ENCODE results near the gene CD1C.
"Not testable (repeated sequence)": the region's sequence is repeated elsewhere in the genome, so short reads cannot be mapped to it uniquely, and the experiment has no call there.

CD1C gene

DNA sequence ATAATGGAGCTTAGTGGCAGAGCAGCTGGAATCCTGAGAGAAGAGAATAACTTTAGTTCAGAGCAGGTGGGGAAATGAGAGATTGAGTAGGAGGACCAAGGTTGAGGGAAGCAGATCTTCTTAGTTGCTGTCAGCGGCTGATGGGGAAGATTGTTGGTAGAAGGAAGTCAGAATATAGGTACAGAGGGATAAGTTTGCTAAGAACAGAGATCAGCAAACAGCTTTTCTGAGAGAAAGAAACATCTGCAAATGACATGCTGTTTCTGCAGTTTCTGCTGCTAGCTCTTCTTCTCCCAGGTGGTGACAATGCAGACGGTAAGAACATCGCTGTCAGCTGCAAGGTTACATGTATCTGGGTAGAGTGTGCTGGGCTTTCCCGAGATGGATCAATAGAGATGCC lies at the start of gene CD1C:
Gene CD1C, plus strand, starts transcription at position 113 of the 400 bp plus-strand sequence. Its CDS starts 142 bp downstream, at position 255.
- DNase-seq, result no peak

DNA sequence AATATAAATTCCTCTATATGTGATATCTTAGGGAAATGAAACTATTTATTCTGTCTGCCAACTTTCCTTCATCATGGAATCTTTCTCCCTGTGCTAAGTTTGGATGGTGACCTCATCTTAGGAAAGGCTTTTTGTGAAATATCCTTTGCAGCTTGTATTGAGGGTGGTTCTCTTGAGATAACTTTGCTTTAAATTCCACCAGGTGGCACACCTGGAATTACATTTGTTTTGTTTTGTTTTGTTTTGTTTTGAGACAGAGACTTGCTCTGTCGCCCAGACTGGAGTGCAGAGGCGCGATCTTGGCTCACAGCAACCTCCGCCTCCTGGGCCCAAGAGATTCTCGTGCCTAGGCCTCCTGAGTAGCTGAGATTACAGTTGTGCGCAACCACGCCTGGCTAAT lies 43.1 kb upstream of the CD1C start:
- no peak for DNase-seq

DNA sequence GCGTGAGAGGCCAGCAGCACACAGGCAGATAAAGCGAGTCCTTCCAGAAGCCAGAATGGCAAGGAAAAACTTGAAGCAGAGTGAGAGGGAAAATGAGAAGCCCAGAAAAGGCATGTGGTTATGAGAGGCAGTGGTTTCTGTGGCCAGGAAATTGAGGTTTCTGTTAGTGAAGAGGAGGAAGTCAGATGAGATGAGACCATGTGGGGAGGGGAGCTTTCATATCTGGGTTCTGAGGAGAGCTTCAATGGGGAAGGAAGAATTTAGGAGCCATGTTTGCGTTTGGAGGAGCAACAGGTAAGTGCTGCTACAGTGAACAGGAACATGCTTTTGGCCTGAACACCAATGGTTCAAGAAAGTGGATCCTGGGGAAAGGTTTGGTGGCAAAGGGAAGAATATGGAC lies 41.6 kb upstream of the CD1C start:
- peak; percentile 74 for DNase-seq

GRCh38 chr1:158248771-158249170 lies 41.0 kb upstream of the CD1C start:
- peak; percentile 34 for DNase-seq

GRCh38 chr1:158249646-158250045 lies 40.1 kb upstream of the CD1C start:
- DNase-seq, result no peak

- no peak for DNase-seq
These were observed 38.6 kb upstream of the CD1C start for GRCh38 chr1:158251163-158251562.

DNA sequence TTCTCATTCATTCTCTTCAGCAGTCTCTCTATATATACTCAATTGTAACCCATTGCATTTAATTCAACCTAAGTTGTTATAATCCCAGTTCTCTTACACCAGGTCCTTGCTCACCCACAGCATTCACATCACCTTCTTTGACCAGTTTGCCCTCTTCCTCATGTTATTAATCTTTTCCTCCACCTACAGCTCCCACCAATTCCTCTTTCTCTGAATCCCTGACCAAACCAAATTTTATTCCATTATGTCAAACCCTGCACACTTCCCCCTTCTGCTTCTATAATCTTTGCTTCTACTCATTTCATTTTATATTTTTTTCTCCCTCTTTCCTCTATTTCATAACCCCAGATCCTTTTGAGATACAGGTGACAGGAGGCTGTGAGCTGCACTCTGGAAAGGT lies 34.1 kb upstream of the CD1C start:
- no peak for DNase-seq

GRCh38 chr1:158256747-158257146 lies 33.0 kb upstream of the CD1C start:
- DNase-seq, result not testable (repeated sequence)

DNA sequence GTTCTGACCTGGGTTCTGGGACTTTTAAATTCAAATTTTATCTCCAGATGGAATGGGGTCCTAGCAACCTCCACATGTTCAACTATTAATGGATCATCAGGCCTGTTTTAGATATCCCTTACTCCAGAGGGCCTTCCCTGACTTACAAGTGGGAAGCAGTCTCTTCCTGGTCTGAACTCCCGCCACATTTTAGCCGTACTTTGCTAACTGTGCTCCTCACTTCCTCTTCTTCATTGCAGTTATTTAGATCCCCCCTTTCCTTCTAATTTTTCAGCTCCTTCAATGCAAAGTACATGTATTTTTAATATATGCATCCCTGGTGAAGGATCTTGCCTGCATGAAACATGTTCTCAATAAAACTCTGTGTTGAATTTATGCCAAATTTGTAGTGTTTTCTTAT lies 31.8 kb upstream of the CD1C start:
- no peak for DNase-seq

DNA sequence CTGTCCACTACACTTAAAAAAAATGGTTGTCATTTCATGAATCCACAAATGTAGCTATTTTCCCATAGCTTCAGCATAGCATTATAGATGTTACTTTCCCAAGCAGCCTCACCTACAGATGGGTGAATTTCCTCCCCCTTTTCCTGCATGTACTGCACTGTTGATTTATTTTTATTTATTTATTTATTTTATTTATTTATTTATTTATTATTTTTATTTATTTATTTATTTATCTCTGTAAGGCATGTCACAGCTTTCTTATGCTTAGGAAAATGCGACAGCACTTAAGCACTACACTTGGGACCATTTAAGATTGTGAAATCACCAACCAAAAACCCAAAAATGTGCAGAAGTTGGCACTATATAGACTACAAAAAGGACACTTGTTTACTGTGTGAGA lies 30.6 kb upstream of the CD1C start:
- DNase-seq, result no peak

GRCh38 chr1:158272681-158273080 lies 17.0 kb upstream of the CD1C start:
- DNase-seq, result no peak

DNA sequence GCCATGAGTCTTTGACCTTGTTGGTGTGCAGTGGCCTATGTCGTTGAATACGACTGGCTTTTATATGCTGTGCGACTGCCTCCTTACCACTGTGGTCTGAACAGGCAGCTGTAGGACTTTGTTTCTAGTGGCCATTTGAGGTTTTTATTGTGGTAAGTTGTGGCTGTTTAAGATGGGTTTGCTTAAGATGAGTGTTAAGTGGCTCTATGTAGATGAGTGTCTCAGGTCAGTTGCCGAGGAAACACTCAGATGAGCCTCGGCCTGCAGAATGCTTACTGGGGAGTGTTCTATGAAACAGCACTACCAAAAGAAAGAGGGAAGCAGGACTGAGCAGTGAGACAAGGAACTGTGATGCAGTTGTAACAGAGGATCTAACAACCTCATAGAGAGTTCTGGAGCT lies 14.9 kb upstream of the CD1C start:
- no peak for DNase-seq

DNA sequence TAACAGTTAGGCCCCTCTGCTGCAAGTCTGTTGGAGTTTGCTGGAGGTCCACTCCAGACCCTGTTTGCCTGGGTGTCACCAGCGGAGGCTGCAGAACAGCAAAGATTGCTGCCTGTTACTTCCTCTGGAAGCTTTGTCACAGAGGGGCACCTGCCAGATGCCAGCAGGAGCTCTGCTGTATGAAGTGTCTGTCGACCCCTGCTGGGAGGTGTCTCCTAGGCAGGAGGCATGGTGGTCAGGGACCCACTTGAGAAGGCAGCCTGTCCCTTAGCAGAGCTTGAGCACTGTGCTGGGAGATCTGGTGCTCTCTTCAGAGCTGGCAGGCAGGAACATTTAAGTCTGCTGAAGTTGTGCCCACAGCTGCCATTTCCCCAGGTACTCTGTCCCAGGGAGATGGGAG lies 7.3 kb upstream of the CD1C start:
- DNase-seq, result not testable (repeated sequence)

DNA sequence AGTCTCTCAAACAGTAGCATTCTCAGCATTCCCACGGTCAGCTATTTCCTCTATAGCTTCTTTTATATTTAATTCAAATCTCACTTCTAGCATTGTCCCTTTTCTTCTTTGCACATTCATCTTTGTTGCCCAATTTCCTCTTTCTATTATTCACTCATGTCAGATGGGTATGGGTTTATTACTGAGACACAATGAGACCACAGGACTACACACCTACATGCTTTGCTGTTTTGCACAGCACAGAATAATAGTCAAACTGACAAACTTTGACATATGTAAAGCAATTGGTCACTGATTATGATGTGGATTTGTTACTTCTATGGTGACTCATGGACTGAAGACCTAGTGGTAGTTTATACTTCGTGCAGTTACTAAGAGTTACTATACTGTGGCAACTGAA lies 5.8 kb upstream of the CD1C start:
- no peak for DNase-seq

- DNase-seq, result peak; percentile 85
These were observed 3.9 kb upstream of the CD1C start for GRCh38 chr1:158285756-158286241.

- no peak for DNase-seq
These were observed 3.2 kb upstream of the CD1C start for GRCh38 chr1:158286487-158286886.

- DNase-seq, result no peak
These were observed 2.8 kb upstream of the CD1C start for GRCh38 chr1:158286941-158287346.

DNA sequence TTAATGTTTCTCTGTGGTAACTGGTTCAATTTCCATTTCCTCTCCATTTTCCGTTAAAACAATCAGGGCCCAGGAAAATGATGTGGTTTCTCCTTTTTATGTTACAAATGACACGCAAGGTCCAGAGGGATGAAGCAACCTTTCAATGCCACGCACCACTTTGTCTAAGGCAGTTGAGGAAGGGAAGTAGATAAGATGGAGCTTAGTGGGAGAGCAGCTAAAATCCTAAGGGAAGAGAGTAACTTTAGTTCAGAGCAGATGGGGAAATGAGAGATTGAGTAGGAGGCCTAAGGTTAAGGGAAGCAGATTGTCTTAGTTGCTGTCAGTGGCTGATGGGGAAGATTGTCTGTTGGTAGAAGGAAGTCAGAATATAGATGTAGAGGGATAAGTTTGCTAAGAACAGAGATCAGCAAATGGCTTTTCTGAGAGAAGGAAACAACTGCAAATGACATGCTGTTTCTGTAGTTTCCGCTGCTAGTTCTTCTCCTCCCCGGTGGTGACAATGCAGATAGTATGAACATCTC lies 660 bp downstream of the CD1C start:
- no peak for DNase-seq

GRCh38 chr1:158295791-158296190 lies 6.1 kb downstream of the CD1C start:
- DNase-seq, result no peak

DNA sequence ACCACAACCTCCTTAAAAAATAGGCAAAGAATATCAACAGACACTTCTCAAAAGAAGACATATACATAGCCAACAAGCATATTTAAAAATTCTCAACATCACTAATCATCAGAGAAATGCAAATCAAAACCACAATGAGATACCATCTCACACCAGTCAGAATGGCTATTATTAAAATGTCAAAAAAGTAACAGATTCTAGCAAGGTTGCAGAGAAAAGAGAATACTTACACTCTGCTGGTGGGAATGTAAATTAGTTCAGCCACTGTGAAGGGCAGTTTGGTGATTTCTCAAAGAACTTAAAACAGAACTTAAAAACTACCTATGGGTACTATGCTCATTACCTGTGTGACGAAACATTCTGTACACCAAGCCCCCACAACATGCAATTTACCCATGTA lies 20.9 kb downstream of the CD1C start:
- DNase-seq, result no peak

- no peak for DNase-seq
These were observed 21.3 kb downstream of the CD1C start for GRCh38 chr1:158311066-158311465.

DNA sequence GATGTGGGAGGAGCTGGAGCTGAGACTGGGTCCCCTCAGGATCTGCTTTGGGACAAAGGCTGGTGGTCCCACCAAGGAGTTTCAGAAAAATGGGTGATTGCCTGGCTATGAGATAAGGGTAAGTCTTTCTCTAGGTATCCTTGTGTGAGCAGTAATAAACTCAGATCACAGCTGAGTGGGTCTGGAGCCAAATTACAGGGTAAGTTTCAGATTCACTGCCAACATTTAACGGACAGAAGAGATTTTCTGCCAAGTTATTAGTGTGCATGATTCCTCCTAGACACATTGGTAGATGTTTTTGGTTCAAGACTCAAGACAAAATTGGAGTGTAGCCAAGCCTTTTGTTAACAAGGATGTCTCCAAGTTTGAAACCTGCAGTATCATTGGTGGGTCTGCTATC lies 34.1 kb downstream of the CD1C start:
- DNase-seq, result no peak

DNA sequence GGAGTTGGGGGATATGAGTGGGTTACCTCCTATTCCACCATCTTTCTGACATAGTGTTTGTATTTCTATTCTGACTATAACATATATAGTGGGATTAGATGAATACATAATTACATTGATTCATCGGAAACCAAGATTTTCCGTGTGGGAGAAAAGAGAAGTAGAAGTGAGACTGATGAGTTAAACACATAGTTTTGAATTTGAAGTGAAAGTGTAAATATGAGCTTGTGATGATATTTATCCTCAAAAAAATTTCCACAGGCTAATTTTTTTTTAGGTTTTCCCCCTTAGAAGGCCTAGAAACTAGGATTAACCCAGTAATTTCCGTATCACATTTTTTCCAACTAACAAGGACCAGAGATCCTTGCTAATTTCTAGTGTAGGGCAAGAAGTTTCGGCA lies 34.7 kb downstream of the CD1C start:
- no peak for DNase-seq

DNA sequence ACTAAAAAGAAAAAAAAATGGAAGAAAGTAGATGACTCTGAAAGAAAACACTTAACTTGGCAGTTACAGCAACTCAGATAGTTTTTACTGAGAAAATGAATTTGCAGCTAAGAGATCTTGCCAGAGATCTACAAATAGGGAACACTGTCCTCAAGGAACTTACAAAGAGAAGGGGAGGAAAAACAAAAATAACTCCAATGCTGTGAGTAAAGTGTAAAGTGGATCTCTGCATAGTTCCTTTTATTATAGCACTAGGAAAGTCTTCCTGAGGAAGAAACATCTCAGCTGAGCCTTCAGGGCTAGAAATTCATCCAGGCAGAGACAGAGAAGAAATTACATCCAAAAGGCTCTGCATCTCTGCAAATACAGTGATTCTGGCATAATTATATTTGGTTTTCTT lies 37.8 kb downstream of the CD1C start:
- DNase-seq, result no peak

GRCh38 chr1:158328426-158328825 lies 38.7 kb downstream of the CD1C start:
- DNase-seq, result no peak

- DNase-seq, result no peak
These were observed 39.6 kb downstream of the CD1C start for GRCh38 chr1:158329300-158329699.
